ENCODE measurements around the gene P4HA2.

GRCh38 chr5:132223861-132224260, 3.8 kb downstream of the P4HA2 start:
- no peak for TF ChIP-seq POLR2A (IDR thresholded peaks at IDR 0.05)
- no peak for TF ChIP-seq CTCF (IDR thresholded peaks at IDR 0.05 in 8 of 11, conservative IDR thresholded peaks at IDR 0.05 in 3 of 11)
- no peak for TF ChIP-seq POLR2AphosphoS5 (IDR thresholded peaks at IDR 0.05)
